Duodenal mucosa (tissue), 2 donors: ENCODE results near the gene HOXA7.

ENCODE experiments used
- H3K27ac ChIP-seq: one replicate; pipeline ENCODE4 v1.7.0; 2013; ENCODE audit warnings: low read depth, low read length
- H3K27me3 ChIP-seq, 2 donors: one replicate each; pipeline ENCODE4 v1.7.0; 2013; ENCODE audit warnings: low read length in 2 of 2, control low read depth in 1 of 2; ENCODE audit not compliant: insufficient read depth in 2 of 2, control insufficient read depth in 1 of 2
- H3K36me3 ChIP-seq, 2 donors: one replicate each; pipeline ENCODE4 v1.7.0; 2013; ENCODE audit warnings: low read length in 2 of 2, control low read depth in 1 of 2; ENCODE audit not compliant: insufficient read depth in 2 of 2, control insufficient read depth in 1 of 2
- H3K4me1 ChIP-seq, 2 donors: one replicate each; pipeline ENCODE4 v1.7.0; 2013; ENCODE audit warnings: low read length in 2 of 2, control low read depth in 1 of 2; ENCODE audit not compliant: insufficient read depth in 2 of 2, control insufficient read depth in 1 of 2
- H3K4me3 ChIP-seq, 2 donors: one replicate each; pipeline ENCODE4 v1.7.0; 2013; ENCODE audit warnings: low read length in 2 of 2, low read depth in 1 of 2
- H3K9ac ChIP-seq, 2 donors: one replicate each; pipeline ENCODE4 v1.7.0; 2013; ENCODE audit warnings: low read length in 2 of 2, low read depth in 1 of 2
- H3K9me3 ChIP-seq, 2 donors: one replicate each; pipeline ENCODE4 v1.7.0; 2013; ENCODE audit warnings: low read length in 2 of 2, control low read depth in 1 of 2; ENCODE audit not compliant: control insufficient read depth in 1 of 2

HOXA7 gene

GRCh38 chr7:27115221-27116026, 41.1 kb downstream of the HOXA7 start:
- peaks cover 0 to 3% of the 10 kb centered on the region in 2 donors for H3K27me3 ChIP-seq

GRCh38 chr7:27114881-27115220, 41.6 kb downstream of the HOXA7 start:
- Histone ChIP-seq H3K9ac (peak overlapping the region in 1 of 2 donors; percentile 70), H3K27ac (peak overlapping the region; percentile 92), H3K4me3 (peak overlapping the region; percentile 64 to 69), H3K27me3 (peaks cover 0 to 3% of the 10 kb centered on the region in 2 donors), H3K36me3 (no peaks in the 10 kb centered on the region), H3K9me3 (no peaks in the 10 kb centered on the region), H3K4me1 (peaks cover 7 to 22% of the 10 kb centered on the region in 2 donors)

More at GRCh38 chr7:27115221-27116026, 41.1 kb downstream of the HOXA7 start:
- H3K9ac ChIP-seq, result peak overlapping the region; percentile 70 to 76
- H3K4me1 ChIP-seq, result peaks cover 9 to 24% of the 10 kb centered on the region in 2 donors
- peak overlapping the region; percentile 92 for H3K27ac ChIP-seq
- H3K4me3 ChIP-seq, result peak overlapping the region; percentile 64 to 69
- H3K36me3 ChIP-seq, result no peaks in the 10 kb centered on the region
- no peaks in the 10 kb centered on the region for H3K9me3 ChIP-seq

GRCh38 chr7:27113991-27114769, 42.3 kb downstream of the HOXA7 start:
- peaks cover 0 to 3% of the 10 kb centered on the region in 2 donors for H3K27me3 ChIP-seq

GRCh38 chr7:27112955-27113949, 43.2 kb downstream of the HOXA7 start:
- Histone ChIP-seq H3K4me1 (peaks cover 0 to 26% of the 10 kb centered on the region in 2 donors), H3K27ac (peak overlapping the region; percentile 87), H3K27me3 (peaks cover 0 to 3% of the 10 kb centered on the region in 2 donors), H3K4me3 (peak overlapping the region; percentile 62 to 71), H3K9ac (peak overlapping the region in 1 of 2 donors; percentile 50), H3K9me3 (no peaks in the 10 kb centered on the region), H3K36me3 (no peaks in the 10 kb centered on the region)

More at GRCh38 chr7:27113991-27114769, 42.3 kb downstream of the HOXA7 start:
- Histone ChIP-seq H3K4me1 (peaks cover 0 to 25% of the 10 kb centered on the region in 2 donors), H3K36me3 (no peaks in the 10 kb centered on the region), H3K4me3 (peak overlapping the region; percentile 55 to 60), H3K9me3 (no peaks in the 10 kb centered on the region), H3K27ac (peak overlapping the region; percentile 74), H3K9ac (peak overlapping the region; percentile 34 to 43)

- H3K9ac ChIP-seq, result peak overlapping the region in 1 of 2 donors; percentile 50
- peaks cover 0 to 26% of the 10 kb centered on the region in 2 donors for H3K4me1 ChIP-seq
- peaks cover 0 to 3% of the 10 kb centered on the region in 2 donors for H3K27me3 ChIP-seq
- H3K4me3 ChIP-seq, result no peak overlapping the region
- no peaks in the 10 kb centered on the region for H3K9me3 ChIP-seq
- H3K27ac ChIP-seq, result no peak overlapping the region
- no peaks in the 10 kb centered on the region for H3K36me3 ChIP-seq
Observed at GRCh38 chr7:27112361-27112760, 44.1 kb downstream of the HOXA7 start.

GRCh38 chr7:27111751-27112277, 44.7 kb downstream of the HOXA7 start:
- Histone ChIP-seq H3K4me3 (peak overlapping the region in 1 of 2 donors; percentile 37), H3K4me1 (peaks cover 0 to 24% of the 10 kb centered on the region in 2 donors), H3K9me3 (no peaks in the 10 kb centered on the region), H3K27me3 (peaks cover 0 to 3% of the 10 kb centered on the region in 2 donors), H3K27ac (no peak overlapping the region), H3K9ac (no peak overlapping the region), H3K36me3 (no peaks in the 10 kb centered on the region)

GRCh38 chr7:27111042-27111750, 45.3 kb downstream of the HOXA7 start:
- no peaks in the 10 kb centered on the region for H3K9me3 ChIP-seq
- H3K27ac ChIP-seq, result peak overlapping the region; percentile 64
- peaks cover 0 to 22% of the 10 kb centered on the region in 2 donors for H3K4me1 ChIP-seq
- peak overlapping the region; percentile 1 to 37 for H3K4me3 ChIP-seq
- H3K9ac ChIP-seq, result no peak overlapping the region
- H3K27me3 ChIP-seq, result peaks cover 0 to 3% of the 10 kb centered on the region in 2 donors
- H3K36me3 ChIP-seq, result no peaks in the 10 kb centered on the region

- H3K27ac ChIP-seq, result peak overlapping the region; percentile 64
- H3K27me3 ChIP-seq, result peaks cover 3 to 5% of the 10 kb centered on the region in 2 donors
- H3K36me3 ChIP-seq, result no peaks in the 10 kb centered on the region
- peak overlapping the region in 1 of 2 donors; percentile 18 for H3K9ac ChIP-seq
- H3K4me3 ChIP-seq, result peak overlapping the region in 1 of 2 donors; percentile 1
- no peaks in the 10 kb centered on the region for H3K9me3 ChIP-seq
- H3K4me1 ChIP-seq, result peaks cover 0 to 20% of the 10 kb centered on the region in 2 donors
Observed at GRCh38 chr7:27110186-27111031, 46.1 kb downstream of the HOXA7 start.
